RPMI7951 (cell line): ENCODE measurements around the gene SCCPDH. TPM values are rescaled to one million over a fixed set of nuclear protein-coding genes. Genes with fewer than 3 reads are reported as not detected.
"Not testable (repeated sequence)": the region's sequence is repeated elsewhere in the genome, so short reads cannot be mapped to it uniquely, and the experiment has no call there.

Experiments
- DNase-seq: peaks from one replicate; pipeline ENCODE4 v3.0.0-alpha.2; 2012; ENCODE audit warnings: low read depth
- total RNA-seq: library from RNA; depleted of rRNA; stranded (reverse); fragments of >200 nt; shearing (Covaris generic); gene quantifications from 2 replicates; pipeline ENCODE4 v1.2.3, GENCODE V29; 2014; rRNA removed

SCCPDH gene, protein sequence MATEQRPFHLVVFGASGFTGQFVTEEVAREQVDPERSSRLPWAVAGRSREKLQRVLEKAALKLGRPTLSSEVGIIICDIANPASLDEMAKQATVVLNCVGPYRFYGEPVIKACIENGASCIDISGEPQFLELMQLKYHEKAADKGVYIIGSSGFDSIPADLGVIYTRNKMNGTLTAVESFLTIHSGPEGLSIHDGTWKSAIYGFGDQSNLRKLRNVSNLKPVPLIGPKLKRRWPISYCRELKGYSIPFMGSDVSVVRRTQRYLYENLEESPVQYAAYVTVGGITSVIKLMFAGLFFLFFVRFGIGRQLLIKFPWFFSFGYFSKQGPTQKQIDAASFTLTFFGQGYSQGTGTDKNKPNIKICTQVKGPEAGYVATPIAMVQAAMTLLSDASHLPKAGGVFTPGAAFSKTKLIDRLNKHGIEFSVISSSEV
- total RNA-seq, result 25.8 and 31.8 TPM in 2 replicates

DNA sequence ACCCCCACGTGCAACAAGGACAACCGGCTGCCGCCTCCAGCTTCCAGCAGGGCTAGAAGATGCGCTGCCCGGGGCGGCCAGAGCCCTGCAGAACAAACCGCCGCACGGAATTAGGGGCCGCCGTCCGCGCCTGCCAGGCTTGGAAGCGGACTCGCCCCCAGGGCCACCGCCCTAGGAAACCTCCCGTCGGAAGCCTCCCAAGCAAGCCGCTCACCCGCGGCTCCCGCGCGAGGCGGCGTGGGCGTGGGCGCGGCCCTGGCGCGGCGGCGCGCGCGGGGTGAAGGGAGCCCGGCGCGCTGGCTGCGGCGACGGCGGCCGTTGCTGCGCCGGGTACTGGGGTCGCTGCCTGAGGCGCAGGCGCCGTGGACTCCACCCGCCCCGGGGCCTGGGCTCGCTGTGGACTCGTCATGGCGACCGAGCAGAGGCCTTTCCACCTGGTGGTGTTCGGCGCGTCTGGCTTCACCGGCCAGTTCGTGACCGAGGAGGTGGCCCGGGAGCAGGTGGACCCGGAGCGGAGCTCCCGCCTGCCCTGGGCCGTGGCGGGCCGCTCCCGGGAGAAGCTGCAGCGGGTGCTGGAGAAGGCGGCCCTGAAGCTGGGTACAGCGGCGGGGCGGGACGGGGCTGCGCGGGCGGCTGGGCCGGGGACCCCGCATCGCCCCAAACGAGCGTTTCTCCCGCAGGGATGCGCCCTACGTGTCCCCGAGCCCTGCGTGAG, at the start of gene SCCPDH:
Gene SCCPDH (plus strand): TSS at position 394 of the 715 bp plus-strand sequence. CDS start 14 bp downstream, at position 408.
- peak; percentile 52 for DNase-seq

DNA sequence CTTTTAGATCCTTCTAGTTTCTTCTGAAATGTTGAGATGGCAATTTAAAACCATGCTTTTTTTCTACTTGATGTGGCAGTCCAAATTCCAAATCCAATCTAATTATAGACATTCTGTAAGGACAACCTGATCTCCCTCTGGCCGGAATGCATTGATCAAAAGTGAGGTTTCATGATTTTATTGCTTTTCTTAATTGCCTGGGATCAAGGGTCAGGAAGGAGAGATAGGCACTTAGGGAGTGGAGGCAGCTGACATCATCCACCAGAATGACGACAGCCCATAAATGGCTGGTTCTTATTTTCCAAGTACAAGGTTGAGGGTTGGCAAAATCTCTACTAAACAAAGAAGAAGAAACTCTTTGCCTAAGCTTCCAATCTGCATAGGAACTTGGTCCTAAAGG, 46.4 kb upstream of the SCCPDH start:
- no peak for DNase-seq

DNA sequence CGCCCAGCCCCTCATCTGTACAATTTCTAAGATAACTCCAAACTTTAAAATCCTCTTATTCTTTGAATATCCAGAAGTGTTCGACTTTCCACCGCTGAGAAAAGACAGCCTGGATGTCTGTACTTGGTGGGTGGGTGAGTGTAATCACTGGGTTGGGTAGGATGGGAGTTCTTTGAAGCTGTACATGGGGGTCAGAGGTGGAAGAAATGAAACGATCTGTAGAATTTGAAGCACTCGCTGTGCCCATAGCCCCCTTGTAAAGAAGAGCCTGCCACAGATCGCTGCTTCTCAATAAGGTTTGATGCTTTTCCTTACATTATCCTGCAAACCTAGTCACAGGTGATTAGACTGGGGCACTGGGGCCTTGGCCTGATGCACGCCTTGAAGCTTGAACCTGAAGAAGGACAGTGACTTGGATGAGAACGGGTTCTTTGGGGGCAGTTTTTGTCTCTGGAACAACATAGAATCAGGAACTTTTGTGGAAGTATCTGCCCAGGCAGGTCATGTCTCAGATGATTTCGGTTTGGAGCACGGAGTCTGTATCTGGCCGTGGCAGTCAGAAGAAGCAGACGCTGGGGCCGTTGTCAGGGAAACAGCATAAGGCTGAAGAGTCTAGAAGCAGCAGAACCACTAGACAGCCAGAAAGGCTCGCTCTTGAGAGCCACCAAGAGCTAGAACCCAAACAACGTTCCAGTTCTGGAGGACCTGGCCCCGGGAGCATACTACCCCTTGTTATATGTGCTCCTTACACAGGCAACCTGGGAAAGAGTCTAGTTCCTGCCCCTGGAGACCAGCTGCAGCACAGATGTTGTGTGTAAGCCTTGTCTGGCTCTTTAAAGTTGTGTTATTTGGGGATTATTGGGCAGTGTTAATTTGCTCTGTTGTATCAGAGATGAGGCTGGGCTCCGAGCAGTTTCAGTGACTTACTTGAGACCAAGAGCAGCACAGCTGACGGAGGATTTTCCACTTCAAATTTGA, 45.1 kb upstream of the SCCPDH start:
- no peak for DNase-seq

DNA sequence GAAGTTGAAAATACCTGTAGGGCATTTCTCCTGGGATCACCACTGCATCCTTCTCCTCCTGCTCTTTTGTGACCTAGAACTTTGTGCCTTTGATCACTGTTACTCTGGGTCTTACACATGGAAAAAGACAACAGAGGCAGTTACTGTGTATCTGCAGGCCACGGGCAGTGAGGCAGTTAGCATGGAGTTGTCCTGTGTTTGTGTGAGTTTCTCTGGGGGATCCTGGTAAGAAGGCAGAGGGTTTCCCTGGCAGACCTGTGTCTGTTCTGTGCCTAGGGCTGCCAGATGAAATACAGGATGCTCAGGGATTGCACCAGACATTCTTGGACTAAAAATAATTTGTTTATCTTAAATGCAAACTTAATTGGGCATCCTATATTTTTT, 44.4 kb upstream of the SCCPDH start:
- DNase-seq, result no peak

DNA sequence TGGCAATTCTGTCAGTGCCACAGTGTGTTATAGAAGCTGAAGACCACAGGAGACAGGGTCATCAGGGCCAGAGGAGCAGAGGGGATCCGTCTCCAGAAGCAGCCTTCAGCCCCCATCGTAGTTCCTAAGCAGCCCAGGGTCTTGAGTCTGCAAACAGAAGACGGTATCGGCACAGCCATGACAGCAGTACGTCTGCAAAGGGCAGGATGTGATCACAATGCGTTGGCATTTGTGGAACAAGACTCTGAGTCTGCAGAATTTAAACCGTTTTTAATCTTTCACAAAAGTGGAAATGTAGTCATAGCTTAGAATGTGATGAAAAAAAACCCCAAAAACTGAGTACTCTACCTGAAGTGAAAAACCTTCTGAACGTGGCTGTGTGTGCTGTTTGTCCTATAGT, 44.0 kb upstream of the SCCPDH start:
- no peak for DNase-seq

DNA sequence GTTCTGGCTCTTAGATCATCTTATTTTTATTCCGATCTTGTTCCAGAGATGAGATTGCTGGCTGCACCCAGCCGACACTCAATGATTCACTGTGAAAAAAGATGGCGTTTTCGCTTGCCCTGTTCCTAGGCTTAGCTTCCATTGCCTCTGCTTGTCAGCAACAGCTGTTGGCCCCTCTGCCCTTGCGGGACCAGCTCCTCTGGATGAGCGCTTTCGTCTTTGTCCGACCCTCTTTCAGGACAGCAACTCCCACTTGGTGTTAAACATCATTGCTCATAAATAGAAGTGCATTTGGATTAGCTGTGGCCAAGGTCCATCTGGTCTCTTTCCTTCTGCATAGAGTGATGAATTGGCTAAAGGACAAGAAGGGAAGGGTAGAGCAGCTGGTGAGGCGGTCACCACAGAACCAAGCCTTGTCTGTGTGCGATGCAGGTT, 43.5 kb upstream of the SCCPDH start:
- no peak for DNase-seq

DNA sequence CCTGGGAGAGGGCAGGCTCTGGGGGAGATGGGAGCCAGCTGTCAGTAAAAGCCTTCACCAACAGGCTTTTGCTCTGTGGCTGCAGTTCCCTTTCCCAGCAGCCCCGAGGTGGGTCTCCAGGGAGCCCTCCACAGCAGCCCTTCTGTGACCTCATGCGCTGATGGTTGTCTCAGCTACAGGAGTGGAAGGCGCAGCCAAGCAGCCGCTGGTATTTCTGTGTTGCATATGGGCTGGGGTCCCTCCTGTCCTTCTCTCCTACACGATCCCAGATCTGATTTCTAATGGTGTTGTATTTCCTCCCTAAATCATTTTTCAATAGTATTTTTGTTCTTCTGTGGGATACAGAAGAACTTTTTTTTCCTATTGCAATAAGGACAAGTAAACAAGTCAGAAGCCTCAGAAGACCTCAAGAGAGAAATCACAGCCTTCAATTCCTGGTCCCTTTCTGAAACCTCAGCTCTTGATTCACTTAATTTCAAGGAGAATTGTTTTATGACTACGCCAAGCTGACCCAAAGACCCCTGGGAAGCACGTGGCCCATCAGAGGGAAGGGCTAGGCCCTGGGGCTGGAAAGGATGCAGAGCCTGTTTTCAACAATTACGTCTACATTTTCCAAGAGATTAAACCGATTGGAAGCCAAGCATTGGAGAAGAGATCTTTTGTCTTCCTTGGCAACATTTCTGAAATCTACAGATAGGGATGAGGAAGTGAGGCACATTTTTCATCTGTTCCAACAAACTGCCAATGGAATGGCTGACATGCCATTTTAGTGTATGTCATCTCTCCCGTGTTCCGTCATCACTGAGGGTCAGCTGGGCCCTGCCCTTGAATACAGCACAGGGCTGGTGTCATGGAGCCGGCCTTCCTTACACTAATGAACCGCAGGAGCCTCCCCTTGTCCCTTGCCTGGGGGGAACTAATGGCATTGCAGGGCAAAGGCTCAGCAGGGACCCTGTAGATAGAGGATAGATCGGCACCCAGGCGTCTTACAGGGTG, 42.0 kb upstream of the SCCPDH start:
- no peak for DNase-seq

DNA sequence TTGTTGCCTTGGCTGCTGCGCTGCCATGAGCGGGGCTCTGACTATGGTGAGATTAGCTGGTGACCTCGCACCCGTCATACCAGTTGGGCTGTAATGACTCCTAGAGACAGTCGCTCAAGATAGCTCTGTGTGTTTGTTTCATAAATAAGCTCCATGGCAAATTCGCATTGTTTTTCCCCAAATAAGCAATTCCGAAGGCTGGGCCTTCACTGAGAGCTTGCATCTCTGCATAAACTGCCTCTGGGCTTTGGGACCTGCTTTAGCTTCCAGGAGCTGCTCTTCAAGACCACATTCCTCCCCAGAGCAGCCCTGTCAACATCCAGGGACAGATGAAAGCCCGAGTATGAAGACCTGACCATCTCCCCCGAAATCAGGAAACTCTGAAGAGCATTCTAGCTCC, 40.7 kb upstream of the SCCPDH start:
- no peak for DNase-seq

DNA sequence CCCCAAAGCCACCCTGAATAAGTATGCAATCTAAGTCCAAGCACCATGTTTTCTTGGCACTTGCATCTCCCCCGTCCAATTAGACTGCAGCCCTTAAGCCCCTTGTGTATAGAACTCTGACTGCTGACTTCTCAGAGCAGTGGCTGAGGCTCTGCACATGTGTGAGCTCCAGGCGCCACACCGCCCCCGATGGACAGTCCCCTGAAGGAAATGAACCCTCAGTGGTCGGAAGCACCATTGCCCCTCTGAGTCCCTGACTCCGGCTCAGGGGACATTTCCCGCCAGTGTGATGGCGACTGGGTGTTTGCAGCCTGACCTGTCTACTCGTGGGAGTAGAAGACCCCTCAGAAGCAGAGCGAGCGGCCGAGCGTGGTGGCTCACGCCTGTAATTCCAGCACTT, 37.2 kb upstream of the SCCPDH start:
- no peak for DNase-seq

DNA sequence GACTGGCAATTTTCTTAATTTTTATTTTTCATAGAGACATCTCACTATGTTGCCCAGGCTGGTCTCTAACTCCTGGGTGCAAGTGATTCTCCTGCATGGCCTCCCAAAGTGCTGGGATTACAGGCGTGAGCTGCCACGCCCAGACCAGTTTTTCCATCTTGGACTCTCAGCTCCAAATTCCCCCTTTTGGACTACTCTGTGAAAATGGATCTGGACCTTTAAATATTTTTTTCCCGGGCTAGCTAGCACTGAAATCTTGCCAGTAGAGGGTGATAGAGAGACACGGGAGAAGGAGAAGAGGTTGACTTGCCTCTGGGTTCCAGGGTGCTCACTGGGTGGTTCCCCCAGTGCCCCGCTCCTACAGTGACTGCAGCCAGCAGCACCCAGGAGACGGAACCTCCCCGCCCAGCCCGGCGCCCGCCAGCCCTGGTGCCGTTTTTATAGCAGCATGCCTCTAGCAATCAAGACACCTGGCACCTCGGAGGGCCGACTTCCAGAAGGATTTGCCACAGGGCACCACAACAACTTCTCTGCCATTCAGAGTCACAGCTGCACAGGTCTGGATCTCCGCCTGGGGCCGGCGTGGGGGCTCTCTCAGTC, 34.7 kb upstream of the SCCPDH start:
- peak; percentile 75 for DNase-seq

DNA sequence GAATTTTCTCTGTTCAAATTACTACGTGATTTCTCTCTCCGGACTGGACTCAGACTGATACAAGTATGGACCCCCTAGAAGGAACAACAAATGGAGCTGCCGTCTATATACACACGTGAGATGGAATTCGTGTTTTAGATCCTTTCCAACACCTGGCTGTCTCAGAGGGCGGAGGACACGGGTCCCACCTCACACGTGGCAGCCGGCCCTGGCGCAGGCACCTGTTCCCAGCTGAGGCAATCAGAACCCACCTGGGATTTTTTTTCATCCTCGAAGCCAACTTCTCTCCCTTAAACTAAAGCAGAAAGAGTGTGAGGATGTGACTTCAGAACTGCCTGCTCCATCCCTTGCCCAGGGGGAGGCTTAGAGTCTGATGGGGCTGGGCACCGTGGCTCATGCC, 34.1 kb upstream of the SCCPDH start:
- no peak for DNase-seq

DNA sequence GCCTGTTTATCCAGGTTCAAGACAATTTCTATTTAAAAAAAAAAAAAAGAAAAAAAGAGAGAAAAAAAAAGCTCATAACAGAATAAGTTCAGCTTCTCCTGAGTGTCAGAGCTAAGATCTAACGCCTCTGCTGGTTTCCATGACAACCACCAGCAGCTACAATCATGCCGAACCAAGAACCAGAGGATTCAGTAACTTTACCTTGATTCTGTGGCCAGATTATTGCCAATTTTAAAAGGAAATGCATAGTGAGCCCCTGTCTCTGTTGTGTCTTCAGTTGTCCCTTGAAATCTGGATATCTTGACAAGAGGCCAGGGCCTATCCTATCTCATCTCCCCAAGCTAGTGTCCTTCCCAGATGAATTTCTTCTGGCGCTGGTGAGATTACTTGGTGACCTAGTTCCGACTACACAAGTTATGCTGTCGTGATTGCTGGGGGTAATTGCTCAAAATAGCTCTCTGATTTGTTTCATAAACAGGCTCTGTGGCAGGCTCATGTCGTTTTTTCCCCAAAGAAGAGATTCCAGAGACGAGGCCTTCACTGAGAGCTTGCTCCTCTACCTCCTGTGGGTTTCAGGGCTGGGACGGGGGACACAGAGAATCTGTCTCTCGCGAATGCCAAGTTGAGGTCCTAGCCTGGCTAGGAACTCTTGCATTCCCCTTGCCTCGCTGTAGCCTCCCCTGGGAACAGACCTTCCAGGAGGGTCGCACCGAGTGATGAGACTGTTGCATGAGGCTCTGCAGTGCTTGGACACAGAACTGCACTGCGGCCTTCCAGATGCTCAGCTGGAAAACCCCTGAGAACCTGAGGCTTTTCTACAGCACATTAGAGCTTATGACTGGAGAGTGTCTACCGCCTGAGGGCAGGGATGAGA, 32.4 kb upstream of the SCCPDH start:
- no peak for DNase-seq

DNA sequence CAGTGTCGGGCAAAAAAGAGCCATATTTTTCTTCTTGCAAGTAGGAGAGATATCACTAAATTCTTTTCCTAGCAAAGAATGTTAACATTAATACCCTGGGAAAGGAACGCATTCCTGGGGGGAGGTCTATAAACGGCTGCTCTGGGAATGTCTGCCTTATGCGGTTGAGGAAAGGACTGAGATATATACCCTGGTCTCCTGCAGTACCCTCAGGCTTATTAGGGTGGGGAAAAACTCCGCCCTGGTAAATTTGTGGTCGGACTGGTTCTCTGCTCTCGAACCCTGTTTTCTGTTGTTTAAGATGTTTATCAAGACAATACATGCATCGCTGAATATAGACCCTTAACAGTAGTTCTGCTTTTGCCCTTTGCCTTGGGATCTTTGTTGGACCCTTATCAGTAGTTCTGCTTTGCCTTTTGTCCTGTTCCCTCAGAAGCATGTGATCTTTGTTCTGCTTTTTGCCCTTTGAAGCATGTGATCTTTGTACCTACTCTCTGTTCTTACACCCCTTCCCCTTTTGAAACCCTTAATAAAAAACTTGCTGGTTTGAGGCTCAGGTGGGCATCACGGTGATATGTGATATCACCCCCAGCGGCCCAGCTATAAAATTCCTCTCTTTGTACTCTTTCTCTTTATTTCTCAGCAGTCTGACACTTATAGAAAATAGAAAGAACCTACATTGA, 29.9 kb upstream of the SCCPDH start:
- not testable (repeated sequence) for DNase-seq

DNA sequence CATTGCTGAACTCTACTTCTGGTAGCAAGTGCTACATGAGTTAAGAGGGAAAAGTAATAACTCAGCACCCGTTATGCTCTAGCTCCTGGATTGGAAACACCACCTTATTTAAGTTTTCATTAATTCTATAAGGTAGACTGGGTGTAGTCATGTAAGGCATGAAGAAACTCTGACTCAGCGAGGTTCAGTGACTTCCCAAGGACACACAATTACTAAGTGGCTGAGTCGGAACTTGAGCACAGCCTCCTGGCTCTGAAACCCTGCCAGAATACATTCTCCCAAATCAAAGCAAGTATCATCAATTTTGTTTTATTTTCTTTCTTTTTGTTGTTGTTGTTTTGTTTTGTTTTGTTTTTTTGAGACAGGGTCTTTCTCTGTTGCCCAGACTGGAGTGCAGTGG, 29.1 kb upstream of the SCCPDH start:
- no peak for DNase-seq

DNA sequence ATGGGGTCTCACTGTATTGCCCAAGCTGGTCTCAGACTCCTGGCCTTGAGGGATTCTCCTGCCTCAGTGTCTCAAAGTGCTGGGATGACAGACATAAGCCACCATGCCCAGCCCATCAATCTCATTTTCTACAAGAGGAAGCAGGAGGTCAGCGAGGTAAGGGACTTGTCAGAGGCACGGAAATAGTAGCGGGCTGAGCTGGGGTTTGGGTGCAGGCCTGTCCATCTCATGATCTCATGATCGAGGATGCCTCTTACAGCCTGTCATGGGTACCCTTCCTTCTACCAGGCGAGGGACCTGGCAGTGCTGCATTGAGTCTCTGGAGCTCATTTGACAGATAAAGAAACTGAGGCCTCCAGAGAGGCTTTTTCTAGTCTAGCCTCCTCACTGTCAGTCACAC, 28.5 kb upstream of the SCCPDH start:
- DNase-seq, result no peak

DNA sequence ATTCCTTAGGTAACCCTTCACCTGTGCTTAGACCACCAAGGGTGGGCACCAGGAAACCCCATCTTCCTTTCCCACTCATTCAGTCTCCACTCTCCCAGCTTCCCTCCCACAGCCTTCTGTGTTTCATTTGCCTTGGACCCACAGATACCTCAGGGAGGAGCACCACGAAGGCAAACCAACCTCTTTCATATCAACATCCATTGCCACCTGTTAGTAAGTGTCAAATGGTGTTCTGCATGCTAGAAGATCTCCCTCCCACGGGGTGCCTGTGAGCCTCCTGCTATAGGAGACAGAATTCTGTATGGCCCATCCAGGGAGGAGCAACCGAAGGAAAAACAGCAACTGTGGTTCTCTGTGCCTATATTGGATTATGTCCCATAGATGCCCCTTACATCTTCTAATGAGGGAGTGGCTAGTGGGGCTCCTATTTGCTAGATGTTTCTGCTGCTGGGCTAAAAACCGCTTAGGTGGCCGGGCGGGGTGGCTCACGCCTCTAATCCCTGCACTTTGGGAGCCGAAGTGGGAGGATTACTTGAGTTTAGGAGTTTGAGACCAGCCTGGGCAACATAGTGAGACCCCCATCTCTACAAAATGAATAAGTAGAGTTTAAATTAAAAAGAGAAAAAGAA, 25.6 kb upstream of the SCCPDH start:
- no peak for DNase-seq

DNA sequence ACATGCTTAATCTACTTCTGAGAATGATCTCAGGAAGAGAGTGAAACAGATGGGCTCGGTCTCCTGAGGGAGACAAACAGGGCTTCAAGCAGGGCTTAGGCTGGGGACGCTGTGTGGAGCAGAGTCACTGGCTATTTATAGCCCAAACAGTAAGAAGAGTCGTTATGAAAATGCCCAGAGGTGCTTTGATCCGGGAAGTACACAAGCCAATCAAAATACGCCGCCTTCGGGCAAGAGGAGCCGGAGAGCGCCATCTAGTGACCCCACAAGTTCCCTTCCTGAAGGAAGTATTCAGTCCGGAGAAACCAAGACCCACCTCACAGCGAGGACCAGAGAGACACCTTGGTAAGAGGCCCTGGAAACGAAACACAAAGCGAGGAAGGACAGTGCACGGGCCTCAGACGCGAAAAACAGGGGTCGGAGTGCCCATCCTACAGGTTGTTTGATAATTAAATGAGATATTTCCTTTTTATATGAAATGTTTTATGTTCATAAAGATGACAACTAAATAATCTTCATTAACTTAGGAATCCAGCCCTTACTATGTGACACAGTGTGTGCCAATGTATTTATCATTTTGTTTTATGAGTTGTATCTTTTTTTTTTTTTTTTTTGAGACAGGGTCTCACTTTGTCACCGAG, 25.0 kb upstream of the SCCPDH start:
- peak; percentile 92 for DNase-seq

DNA sequence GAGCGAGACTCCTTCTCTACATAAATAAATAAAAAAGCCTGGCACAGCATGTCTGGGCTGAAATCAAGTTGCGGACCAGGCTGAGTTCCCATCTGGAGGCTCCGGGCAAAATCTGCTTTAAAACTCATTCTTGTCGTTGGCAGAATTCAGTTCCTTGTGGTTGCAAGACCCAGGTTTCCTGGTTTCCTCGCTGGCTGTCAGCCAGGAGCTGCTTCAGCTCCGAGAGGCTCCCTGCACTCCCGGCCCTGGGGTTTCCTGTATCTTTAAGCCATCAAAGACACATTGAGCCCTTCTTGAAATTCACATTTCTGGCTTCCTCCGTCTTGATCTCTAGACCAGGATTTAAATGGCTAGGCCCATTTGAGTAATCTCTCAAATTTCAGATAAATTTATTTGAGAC, 20.6 kb upstream of the SCCPDH start:
- no peak for DNase-seq
